NCI-H510A (cell line): ENCODE data around the gene DCHS1.
A peak's percentile ranks its signal among the peaks of the same experiment; 100 is the strongest.

ENCODE experiments used
- DNase-seq: peaks from one replicate; lab custom pipeline; 2025; lab: John Stamatoyannopoulos, UW

Gene DCHS1

GRCh38 chr11:6646918-6647679, 8.5 kb downstream of the DCHS1 start:
- DNase-seq = no peak

GRCh38 chr11:6646576-6646917, 9.1 kb downstream of the DCHS1 start:
- no peak for DNase-seq

- DNase-seq = no peak
Observed at GRCh38 chr11:6646071-6646470, 9.5 kb downstream of the DCHS1 start.

- no peak for DNase-seq
Observed at GRCh38 chr11:6642957-6643356, 12.7 kb downstream of the DCHS1 start.

- DNase-seq = no peak
Observed at GRCh38 chr11:6640985-6641701, 14.5 kb downstream of the DCHS1 start.

GRCh38 chr11:6640036-6640984, 15.3 kb downstream of the DCHS1 start:
- DNase-seq = no peak

GRCh38 chr11:6638429-6638828, 17.2 kb downstream of the DCHS1 start:
- DNase-seq = no peak

GRCh38 chr11:6637871-6638270, 17.7 kb downstream of the DCHS1 start:
- DNase-seq = no peak

- DNase-seq = no peak
Observed at GRCh38 chr11:6636480-6636879, 19.1 kb downstream of the DCHS1 start.

- DNase-seq = no peak
Observed at GRCh38 chr11:6635082-6635932, 20.3 kb downstream of the DCHS1 start.

GRCh38 chr11:6634534-6634933, 21.1 kb downstream of the DCHS1 start:
- no peak for DNase-seq

GRCh38 chr11:6633422-6634408, 21.9 kb downstream of the DCHS1 start:
- DNase-seq = no peak

GRCh38 chr11:6632116-6633073, 23.2 kb downstream of the DCHS1 start:
- no peak for DNase-seq

- no peak for DNase-seq
Observed at GRCh38 chr11:6631361-6631890, 24.2 kb downstream of the DCHS1 start.

GRCh38 chr11:6630632-6631291, 24.8 kb downstream of the DCHS1 start:
- no peak for DNase-seq

GRCh38 chr11:6629892-6630631, 25.5 kb downstream of the DCHS1 start:
- peak; percentile 58 for DNase-seq

GRCh38 chr11:6629573-6629891, 26.1 kb downstream of the DCHS1 start:
- no peak for DNase-seq

- DNase-seq = no peak
Observed at GRCh38 chr11:6628526-6628925, 27.1 kb downstream of the DCHS1 start.
